GM18520 (cell line): ENCODE measurements around the gene KANSL1.

Source experiments
- ATAC-seq: cut with Tn5 transposase; IDR thresholded peaks from one replicate; pipeline ENCODE4 v1.9.1; 2021; ENCODE audit not compliant: unreplicated experiment

KANSL1 gene

GRCh38 chr17:46045639-46046038, 147.6 kb downstream of the KANSL1 start:
- ATAC-seq = no peak

- no peak for ATAC-seq
These were observed 148.2 kb downstream of the KANSL1 start for GRCh38 chr17:46044989-46045388.

GRCh38 chr17:46044286-46044928, 148.8 kb downstream of the KANSL1 start:
- ATAC-seq = no peak

- no peak for ATAC-seq
These were observed 149.6 kb downstream of the KANSL1 start for GRCh38 chr17:46043606-46044005.

GRCh38 chr17:46042925-46043324, 150.3 kb downstream of the KANSL1 start:
- no peak for ATAC-seq

GRCh38 chr17:46042246-46042645, 151.0 kb downstream of the KANSL1 start:
- no peak for ATAC-seq

- ATAC-seq = no peak
These were observed 153.5 kb downstream of the KANSL1 start for GRCh38 chr17:46039592-46040186.

GRCh38 chr17:46038937-46039336, 154.3 kb downstream of the KANSL1 start:
- no peak for ATAC-seq

- ATAC-seq = no peak
These were observed 154.8 kb downstream of the KANSL1 start for GRCh38 chr17:46038414-46038813.

- ATAC-seq = no peak
These were observed 155.4 kb downstream of the KANSL1 start for GRCh38 chr17:46037722-46038255.

- no peak for ATAC-seq
These were observed 156.7 kb downstream of the KANSL1 start for GRCh38 chr17:46036491-46036890.

GRCh38 chr17:46035112-46035818, 158.0 kb downstream of the KANSL1 start:
- ATAC-seq = no peak

GRCh38 chr17:46033392-46033791, 159.8 kb downstream of the KANSL1 start:
- ATAC-seq = no peak

- no peak for ATAC-seq
These were observed 160.3 kb downstream of the KANSL1 start for GRCh38 chr17:46032909-46033308.

- ATAC-seq = no peak
These were observed 161.3 kb downstream of the KANSL1 start for GRCh38 chr17:46031920-46032319.

- ATAC-seq = no peak
These were observed 161.8 kb downstream of the KANSL1 start for GRCh38 chr17:46031440-46031839.

GRCh38 chr17:46030752-46031151, 162.5 kb downstream of the KANSL1 start:
- no peak for ATAC-seq

- no peak for ATAC-seq
These were observed 163.6 kb downstream of the KANSL1 start for GRCh38 chr17:46029627-46030026.

- no peak for ATAC-seq
These were observed 164.2 kb downstream of the KANSL1 start for GRCh38 chr17:46028981-46029565.

GRCh38 chr17:46028374-46028773, 164.9 kb downstream of the KANSL1 start:
- no peak for ATAC-seq

- ATAC-seq = no peak
These were observed 165.3 kb downstream of the KANSL1 start for GRCh38 chr17:46027976-46028325.
